HepG2 (cell line): ENCODE data around the gene MEG3. TPM values are rescaled to one million over a fixed set of nuclear protein-coding genes. Genes with fewer than 3 reads are reported as not detected.
A peak's percentile ranks its signal among the peaks of the same experiment; 100 is the strongest.

Experiments
- ATAC-seq: fragments of 200-7000 bp; cut with Tn5 transposase; 3 replicates; pipeline ENCODE4 v1.9.1; 2020; ENCODE audit warnings: mild to moderate bottlenecking, moderate library complexity
- BruUV-seq: library from RNA; stranded (reverse); fragments of 400-500 nt; replicated peaks from 2 replicates; lab custom pipeline; 2021; lab: Mats Ljungman, UMichigan
- CTCF ChIA-PET: fragments of 300-600 bp; formaldehyde crosslinking; extraction: SDS; loops from one replicate; lab custom pipeline; 2021; ENCODE audit warnings: low total read pairs, inconsistent platforms, low intra/inter-chr PET ratio; lab: Yijun Ruan, JAX
- POLR2A ChIA-PET: fragments of 350-600 bp; sonication (Branson Sonifier 250); formaldehyde crosslinking; loops from one replicate; lab custom pipeline; 2020; ENCODE audit warnings: antibody characterized with exemption, inconsistent platforms; lab: Yijun Ruan, JAX
- DNase-seq: peaks from one replicate; pipeline ENCODE4 v3.0.0-alpha.2; 2015; ENCODE audit warnings: low spot score
- FAIRE-seq: peaks from 3 replicates; lab custom pipeline; 2011; peaks lifted over from hg19 to GRCh38; lab: Jason Lieb, UNC
- H2AFZ ChIP-seq: one replicate; pipeline ENCODE4 v1.6.1; 2011; ENCODE audit warnings: low read length, inconsistent platforms
- H3K27ac ChIP-seq: fragments of 300-600 bp; 3 replicates; pipeline ENCODE4 v1.8.0; 2011; ENCODE audit warnings: mixed run types, mild to moderate bottlenecking, mixed read lengths, low read length, inconsistent platforms; ENCODE audit not compliant: insufficient read depth; ENCODE audit errors: extremely low read length
- H3K27me3 ChIP-seq, 2 experiments: fragments of 200-600 bp in 1 of 2; 2 replicates in 1 of 2; 3 replicates in 1 of 2; pipeline versions ENCODE4 v1.6.0 to v1.8.0; 2011; ENCODE audit warnings: low read length in 2 of 2, mild to moderate bottlenecking in 2 of 2, moderate library complexity in 2 of 2, inconsistent platforms in 1 of 2; ENCODE audit not compliant: insufficient read depth in 2 of 2, control insufficient read depth in 1 of 2
- H3K36me3 ChIP-seq, 2 experiments: fragments of 200-600 bp in 1 of 2; replicated peaks in 1 of 2; 2 replicates in 1 of 2; 3 replicates in 1 of 2; pipeline versions ENCODE4 v1.5.1 to v1.8.0; 2011; ENCODE audit warnings: low read length in 2 of 2, inconsistent platforms in 1 of 2; ENCODE audit not compliant: insufficient read depth in 2 of 2, control insufficient read depth in 1 of 2
- H3K4me1 ChIP-seq: 2 replicates; pipeline ENCODE4 v1.5.1; 2012; ENCODE audit warnings: low read length, inconsistent platforms; ENCODE audit not compliant: insufficient read depth
- H3K4me2 ChIP-seq: 2 replicates; pipeline ENCODE4 v1.6.0; 2011; ENCODE audit warnings: low read depth, low read length, inconsistent platforms
- H3K4me3 ChIP-seq, 3 experiments: fragments of 200-600 bp in 1 of 3; sonication (generic), shearing (Covaris generic) in 1 of 3; replicated peaks in 1 of 3; 2 replicates each; pipeline ENCODE4 v1.5.1; 2011 to 2016; ENCODE audit warnings: low read length in 3 of 3, inconsistent platforms in 2 of 3, low read depth in 2 of 3, mild to moderate bottlenecking in 2 of 3, control low read depth in 1 of 3, mixed read lengths in 1 of 3; ENCODE audit not compliant: insufficient read depth in 1 of 3
- H3K79me2 ChIP-seq: one replicate; pipeline ENCODE4 v1.6.1; 2011; ENCODE audit warnings: low read length, inconsistent platforms; ENCODE audit not compliant: insufficient read depth
- H3K9ac ChIP-seq: 2 replicates; pipeline ENCODE4 v1.6.0; 2011; ENCODE audit warnings: mild to moderate bottlenecking, low read depth, low read length, inconsistent platforms; ENCODE audit not compliant: insufficient read depth
- H3K9me3 ChIP-seq: 2 replicates; pipeline ENCODE4 v1.5.1; 2012; ENCODE audit warnings: mild to moderate bottlenecking, low read length
- H4K20me1 ChIP-seq: 2 replicates; pipeline ENCODE4 v1.6.0; 2011; ENCODE audit warnings: inconsistent platforms, mild to moderate bottlenecking, low read length, moderate library complexity; ENCODE audit not compliant: insufficient read depth
- BHLHE40 ChIP-seq: IDR thresholded peaks from 2 replicates; pipeline ENCODE4 v1.6.1; 2011; ENCODE audit warnings: low read length, improper control_type of control experiment
- CBX2 ChIP-seq, 2 experiments: fragments of 200-600 bp in 1 of 2; sonication (generic); formaldehyde crosslinking in 1 of 2; IDR thresholded peaks; 2 replicates each; pipeline versions ENCODE4 v1.7.0 to v1.8.1; 2018 to 2022; ENCODE audit warnings: low read depth in 2 of 2, low read length in 1 of 2, mild to moderate bottlenecking in 1 of 2, missing genetic modification reagents in 1 of 2
- CENPBD1 ChIP-seq: sonication (generic); formaldehyde crosslinking; IDR thresholded peaks from 2 replicates; pipeline ENCODE4 v1.8.0; 2022; ENCODE audit warnings: missing genetic modification reagents, low read depth, mild to moderate bottlenecking, borderline replicate concordance
- CERS6 ChIP-seq: sonication (generic); formaldehyde crosslinking; IDR thresholded peaks from 2 replicates; pipeline ENCODE4 v1.5.0; 2020; ENCODE audit warnings: missing genetic modification reagents
- GATA4 ChIP-seq: sonication (generic); IDR thresholded peaks from 2 replicates; pipeline ENCODE4 v1.6.1; 2016; ENCODE audit warnings: antibody characterized with exemption, low read depth, borderline replicate concordance
- GTF2F1 ChIP-seq: fragments of 150-350 bp; IDR thresholded peaks from 2 replicates; pipeline ENCODE4 v1.6.1; 2014; ENCODE audit warnings: low read length
- MZF1 ChIP-seq: sonication (generic); formaldehyde crosslinking; IDR thresholded peaks from 2 replicates; pipeline ENCODE4 v1.8.1; 2023; ENCODE audit warnings: mild to moderate bottlenecking, missing genetic modification reagents, borderline replicate concordance
- PHF8 ChIP-seq: sonication (generic); formaldehyde crosslinking; IDR thresholded peaks from 2 replicates; pipeline ENCODE4 v1.5.0; 2020; ENCODE audit warnings: missing genetic modification reagents
- SP140L ChIP-seq: sonication (generic); formaldehyde crosslinking; IDR thresholded peaks from 2 replicates; pipeline ENCODE4 v1.4.0; 2020; ENCODE audit warnings: missing genetic modification reagents, borderline replicate concordance
- TARDBP ChIP-seq: sonication (generic); formaldehyde crosslinking; IDR thresholded peaks from 2 replicates; pipeline ENCODE4 v1.8.0; 2022; ENCODE audit warnings: mild to moderate bottlenecking, missing genetic modification reagents
- TBX2 ChIP-seq: sonication (generic); formaldehyde crosslinking; IDR thresholded peaks from 2 replicates; pipeline ENCODE4 v1.5.0; 2020; ENCODE audit warnings: missing genetic modification reagents, mild to moderate bottlenecking, borderline replicate concordance
- THAP9 ChIP-seq: sonication (generic); formaldehyde crosslinking; IDR thresholded peaks from 2 replicates; pipeline ENCODE4; 2020; ENCODE audit warnings: missing genetic modification reagents, mild to moderate bottlenecking, borderline replicate concordance
- TSC22D2 ChIP-seq: sonication (generic); formaldehyde crosslinking; IDR thresholded peaks from 2 replicates; pipeline ENCODE4 v1.5.1; 2020; ENCODE audit warnings: missing genetic modification reagents, mild to moderate bottlenecking, borderline replicate concordance
- ZBTB38 ChIP-seq: sonication (generic); formaldehyde crosslinking; IDR thresholded peaks from 2 replicates; pipeline ENCODE4 v1.5.1; 2020; ENCODE audit warnings: mild to moderate bottlenecking, missing genetic modification reagents
- ZBTB7B ChIP-seq: sonication (generic); formaldehyde crosslinking; IDR thresholded peaks from 2 replicates; pipeline ENCODE4 v1.4.0; 2020; ENCODE audit warnings: missing genetic modification reagents
- ZBTB8A ChIP-seq: sonication (generic); formaldehyde crosslinking; IDR thresholded peaks from 2 replicates; pipeline ENCODE4 v1.4.0; 2020; ENCODE audit warnings: mild to moderate bottlenecking, low read depth, missing genetic modification reagents, borderline replicate concordance
- ZC3H13 ChIP-seq: sonication (generic); formaldehyde crosslinking; IDR thresholded peaks from 2 replicates; pipeline ENCODE4 v1.8.1; 2023; ENCODE audit warnings: mild to moderate bottlenecking, missing genetic modification reagents, moderate library complexity
- ZNF317 ChIP-seq: sonication (generic); formaldehyde crosslinking; IDR thresholded peaks from 2 replicates; pipeline ENCODE4 v1.5.0; 2020; ENCODE audit warnings: mild to moderate bottlenecking, missing genetic modification reagents
- ZNF33A ChIP-seq: sonication (generic); formaldehyde crosslinking; IDR thresholded peaks from 2 replicates; pipeline ENCODE4 v1.5.1; 2020; ENCODE audit warnings: missing genetic modification reagents, mild to moderate bottlenecking, moderate library complexity, borderline replicate concordance
- ZNF556 ChIP-seq: sonication (generic); formaldehyde crosslinking; IDR thresholded peaks from 2 replicates; pipeline ENCODE4 v1.4.0; 2020; ENCODE audit warnings: mild to moderate bottlenecking, missing genetic modification reagents, borderline replicate concordance
- ZNF777 ChIP-seq: sonication (generic); formaldehyde crosslinking; IDR thresholded peaks from 2 replicates; pipeline ENCODE4 v1.4.0; 2020; ENCODE audit warnings: missing genetic modification reagents
- ZNF780A ChIP-seq: sonication (generic); formaldehyde crosslinking; IDR thresholded peaks from 2 replicates; pipeline ENCODE4 v1.8.0; 2022; ENCODE audit warnings: mild to moderate bottlenecking, missing genetic modification reagents, moderate library complexity
- WGBS: methylation state at CpG from one replicate; pipeline ENCODE4 v1.1.6; 2017; ENCODE audit warnings: low lambda C conversion rate; 5-methylcytosine and 5-hydroxymethylcytosine counted together
- in situ Hi-C: cut with HindIII; loops from 2 replicates; pipeline ENCODE4 v1.10.0; 2017; ENCODE audit warnings: low pct_unique_long_range_greater_than_20kb; ENCODE audit not compliant: extremely low pct_ligation_motif_present
- intact Hi-C: fragments of 100-400 bp; cut with micrococcal nuclease; formaldehyde crosslinking; loops from one replicate; pipeline ENCODE4 v1.10.0; 2022; ENCODE audit not compliant: unreplicated experiment
- polyA plus RNA-seq, 8 experiments: library from polyadenylated mRNA; depleted of rRNA in 3 of 8; stranded (reverse) in 7 of 8; unstranded in 1 of 8; fragments of >200 nt; fragmentation: Illumina TruSeq in 4 of 8; extraction: Trizol in 4 of 8; gene quantifications; 2 replicates each; pipeline versions ENCODE4 v1.2.1 to v1.2.3, GENCODE V29; 2011 to 2016; ENCODE audit warnings: low read depth in 4 of 8, missing spikeins in 1 of 8, mixed read lengths in 1 of 8; ENCODE audit not compliant: insufficient read depth in 1 of 8
- total RNA-seq, 5 experiments: library from RNA; depleted of rRNA; stranded (reverse); fragments of >200 nt; fragmentation: Illumina TruSeq; extraction: Trizol; gene quantifications; 2 replicates each; pipeline ENCODE4 v1.2.3, GENCODE V29; 2016; ENCODE audit warnings: low read depth in 1 of 5

MEG3 gene
- total and polyA plus RNA-seq, 2 of the 13 experiments (the other 11 are each of a cell fraction or from before 2014, with no cell fraction given): 0.17 TPM; not detected in 1

- intact Hi-C loops (no loop called here), in situ Hi-C loops (no loop called here)
- no peaks in the 10 kb centered on the region for H3K9me3 ChIP-seq
- no peaks in the 10 kb centered on the region for H3K79me2 ChIP-seq
- no peak overlapping the region for H3K4me3 ChIP-seq
- DNase-seq (no peak), FAIRE-seq (no peak), ATAC-seq (no peak)
- H3K4me2 ChIP-seq: no peak overlapping the region
- whole genome bisulfite sequencing: 83% methylated on average over 15 of the region's 15 CpGs
- no TSS peak for BruUV-seq
- ChIA-PET CTCF (no interaction called here), POLR2A (interaction anchor here (1.3 to 1.9 kb wide), 2 partner anchors 19 to 25 kb away, joined by 4 to 5 read pairs; no protein-coding TSS in a partner anchor)
- no peaks in the 10 kb centered on the region for H3K27me3 ChIP-seq
- no peak overlapping the region for H3K9ac ChIP-seq
- no peaks in the 10 kb centered on the region for H4K20me1 ChIP-seq
- peak overlapping the region; percentile 15 for H3K27ac ChIP-seq
- peaks cover 89% of the 10 kb centered on the region for H3K4me1 ChIP-seq
- H3K36me3 ChIP-seq: no peaks in the 10 kb centered on the region
- H2AFZ ChIP-seq: no peak overlapping the region
- TF ChIP-seq CENPBD1 (CRISPR knock-in tag) (no peak), ZNF556 (CRISPR knock-in tag) (no peak), TSC22D2 (CRISPR knock-in tag) (no peak), ZC3H13 (CRISPR knock-in tag) (no peak), ZNF33A (CRISPR knock-in tag) (no peak), ZNF780A (no peak), ZBTB7B (CRISPR knock-in tag) (no peak), TBX2 (CRISPR knock-in tag) (peak; percentile 40; the same call in 1 of the 2 replicates), PHF8 (CRISPR knock-in tag) (no peak), BHLHE40 (no peak), CBX2 (IDR thresholded peaks at IDR 0.05; ENCODE audit: low read depth, low read length) (no peak), CBX2 (CRISPR knock-in tag; IDR thresholded peaks at IDR 0.05; ENCODE audit: low read depth) (no peak), MZF1 (CRISPR knock-in tag) (no peak), GTF2F1 (no peak), SP140L (CRISPR knock-in tag) (no peak), ZBTB38 (CRISPR knock-in tag) (peak; percentile 62), TARDBP (CRISPR knock-in tag) (0 out of 2 replicates have a peak, but pooled peaks have one; percentile 18), CERS6 (no peak), ZBTB8A (CRISPR knock-in tag) (no peak), ZNF777 (CRISPR knock-in tag) (no peak), THAP9 (CRISPR knock-in tag) (peak; percentile 91), GATA4 (no peak), ZNF317 (CRISPR knock-in tag) (no peak)
Observed at GRCh38 chr14:100841761-100842403, 16.0 kb downstream of the MEG3 start.
